ENCODE results near the gene PAM.

- no peak for TF ChIP-seq CSDC2 (CRISPR knock-in tag; IDR thresholded peaks at IDR 0.05)
- TF ChIP-seq PATZ1 (CRISPR knock-in tag; IDR thresholded peaks at IDR 0.05; ENCODE audit: borderline replicate concordance), result no peak; the same call in 1 of the 2 replicates
- no peak for TF ChIP-seq ZFP30 (CRISPR knock-in tag; IDR thresholded peaks at IDR 0.05)
- no peak for TF ChIP-seq OSR1 (CRISPR knock-in tag; IDR thresholded peaks at IDR 0.05)
Observed at GRCh38 chr5:102865510-102866236, 110.6 kb downstream of the PAM start.

All from SK-N-SH treated with all-trans-retinoic acid at 6 μM for 48 hours (cell line).